T-helper 2 cell treated with Interferon-gamma antibody and Interleukin-4, amounts not matched to agents 100 ng/mL and 5 ng/mL, for 36 hours (primary cell): ENCODE data around the gene CHMP4B. TPM values are rescaled to one million over a fixed set of nuclear protein-coding genes. Genes with fewer than 3 reads are reported as not detected.

Experiments used
- intact Hi-C: fragments of 100-400 bp; cut with micrococcal nuclease; formaldehyde crosslinking; loops from one replicate; pipeline ENCODE4 v1.15.1; 2023
- total RNA-seq: library from RNA; stranded (reverse); gene quantifications from 2 replicates; pipeline ENCODE4 v1.2.3, GENCODE V29; 2022

CHMP4B gene, protein sequence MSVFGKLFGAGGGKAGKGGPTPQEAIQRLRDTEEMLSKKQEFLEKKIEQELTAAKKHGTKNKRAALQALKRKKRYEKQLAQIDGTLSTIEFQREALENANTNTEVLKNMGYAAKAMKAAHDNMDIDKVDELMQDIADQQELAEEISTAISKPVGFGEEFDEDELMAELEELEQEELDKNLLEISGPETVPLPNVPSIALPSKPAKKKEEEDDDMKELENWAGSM
- 77.1 and 77.4 TPM in 2 replicates for total RNA-seq

DNA sequence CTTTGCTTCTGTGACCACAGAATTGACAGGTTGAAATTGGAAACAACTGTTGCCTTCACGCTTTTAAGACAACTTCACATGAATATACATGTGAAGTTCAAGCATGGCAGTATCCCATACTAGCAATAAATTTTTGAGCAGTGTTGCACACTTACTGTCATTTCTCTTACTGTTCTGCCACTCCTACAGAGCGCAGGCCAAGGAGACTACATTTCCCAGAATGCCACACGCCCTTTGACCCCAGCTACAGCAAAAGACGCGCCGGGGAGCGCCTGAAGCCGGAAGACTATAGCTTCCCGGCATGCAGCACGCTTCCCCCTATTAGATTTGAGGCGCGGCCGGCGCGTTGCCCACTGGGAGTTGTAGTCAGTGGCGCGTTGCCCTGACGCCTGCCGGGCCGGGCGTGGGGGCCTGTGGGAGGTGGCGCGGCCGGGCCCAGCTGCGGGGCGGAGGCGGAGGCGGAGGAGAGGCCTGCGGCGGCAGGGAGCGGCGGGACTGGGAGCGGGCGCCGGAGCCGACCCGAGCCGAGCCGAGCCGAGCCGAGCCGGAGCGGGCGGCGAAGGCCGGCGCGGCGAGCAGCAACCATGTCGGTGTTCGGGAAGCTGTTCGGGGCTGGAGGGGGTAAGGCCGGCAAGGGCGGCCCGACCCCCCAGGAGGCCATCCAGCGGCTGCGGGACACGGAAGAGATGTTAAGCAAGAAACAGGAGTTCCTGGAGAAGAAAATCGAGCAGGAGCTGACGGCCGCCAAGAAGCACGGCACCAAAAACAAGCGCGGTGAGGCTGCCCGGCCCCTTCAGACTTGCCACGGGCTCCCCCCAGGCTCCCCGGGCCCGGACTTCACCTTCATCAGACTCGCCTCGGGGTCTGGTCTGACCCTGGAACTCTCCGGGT is at the start of gene CHMP4B:
TSS of gene CHMP4B (plus strand) at position 464 of the 891 bp plus-strand sequence. CDS start at position 585, 121 bp downstream.
- intact Hi-C loops: loop anchor here (1.0 to 5.0 kb wide), 8 partner anchors 48 to 368 kb away; partner anchors contain the start of genes ACTL10, E2F1, EIF2S2 and RALY

DNA sequence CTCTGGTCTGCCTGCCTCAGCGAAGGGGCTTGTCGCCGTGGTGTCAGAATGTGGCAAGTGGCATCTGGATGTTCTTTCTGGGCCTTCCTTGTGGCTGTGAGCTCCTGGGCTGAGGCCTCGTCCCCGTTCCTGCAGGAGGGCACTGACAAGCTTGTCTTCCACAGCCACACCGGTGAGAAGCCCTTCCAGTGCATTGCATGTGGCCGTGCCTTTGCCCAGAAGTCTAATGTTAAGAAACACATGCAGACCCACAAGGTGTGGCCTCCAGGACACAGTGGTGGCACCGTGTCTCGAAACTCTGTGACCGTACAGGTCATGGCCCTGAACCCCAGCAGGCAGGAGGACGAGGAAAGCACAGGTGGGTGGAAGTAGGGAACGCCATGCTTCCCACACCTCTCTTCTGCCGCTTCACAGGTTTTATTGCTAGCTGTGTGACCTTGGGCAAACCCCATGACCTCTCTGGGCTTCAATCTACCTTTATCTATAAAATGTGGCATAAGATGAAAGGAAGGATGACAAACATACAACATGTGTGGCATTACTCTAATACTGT is 49.4 kb upstream of the CHMP4B start:
- intact Hi-C loops: no loop called here

DNA sequence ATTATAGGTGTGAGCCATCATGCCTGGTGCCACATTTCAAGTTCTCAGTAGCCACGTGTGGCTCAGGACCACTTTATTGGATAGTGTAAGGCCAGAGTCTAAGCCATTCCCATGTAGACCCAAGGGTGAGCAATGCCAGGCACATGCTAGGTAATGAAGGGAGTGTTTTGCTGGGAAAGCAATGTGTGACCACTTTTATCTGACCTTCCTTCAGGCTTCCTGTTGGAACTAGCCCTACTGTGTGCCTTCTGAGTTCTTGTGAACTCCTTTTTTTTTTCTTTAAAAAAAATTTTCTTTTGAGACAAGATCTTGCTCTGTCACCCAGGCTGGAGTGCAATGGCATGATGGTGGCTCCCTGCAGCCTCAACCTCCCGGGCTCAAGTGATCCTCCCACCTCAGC is 46.0 kb upstream of the CHMP4B start:
- intact Hi-C loops: no loop called here

DNA sequence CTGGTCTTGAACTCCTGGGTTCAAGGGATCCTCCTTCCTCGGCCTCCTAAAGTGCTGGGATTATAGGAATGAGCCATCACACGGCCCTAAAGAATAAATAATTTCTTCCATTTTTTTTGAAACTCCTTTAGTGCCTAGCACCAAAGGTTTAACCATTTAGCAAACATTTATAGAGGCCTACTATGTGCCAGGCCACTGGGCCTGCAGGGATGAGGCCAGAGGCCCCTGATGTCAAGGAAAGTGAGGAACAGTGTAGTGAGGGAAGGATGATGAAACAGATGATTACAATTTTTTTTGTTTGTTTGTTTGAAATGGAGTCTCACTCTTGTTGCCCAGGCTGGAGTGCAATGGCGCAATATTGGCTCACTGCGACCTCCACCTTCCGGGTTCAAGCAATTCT is 45.6 kb upstream of the CHMP4B start:
- intact Hi-C loops: no loop called here

DNA sequence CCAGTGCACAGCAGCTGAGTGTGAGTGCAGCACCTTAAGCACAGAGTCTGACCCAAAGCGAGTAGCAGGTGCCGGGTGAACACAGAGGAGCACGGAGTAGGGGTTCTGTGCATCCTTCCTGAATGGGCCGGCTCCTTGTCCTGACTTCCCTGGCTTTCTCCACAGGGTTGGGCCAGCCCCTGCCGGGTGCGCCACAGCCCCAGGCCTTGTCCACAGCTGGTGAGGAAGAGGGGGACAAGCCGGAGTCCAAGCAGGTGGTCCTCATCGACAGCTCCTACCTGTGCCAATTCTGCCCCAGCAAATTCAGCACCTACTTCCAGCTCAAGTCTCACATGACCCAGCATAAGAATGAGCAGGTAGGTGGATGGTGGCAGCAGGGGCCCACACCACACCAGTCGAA is 44.5 kb upstream of the CHMP4B start:
- intact Hi-C loops: no loop called here

DNA sequence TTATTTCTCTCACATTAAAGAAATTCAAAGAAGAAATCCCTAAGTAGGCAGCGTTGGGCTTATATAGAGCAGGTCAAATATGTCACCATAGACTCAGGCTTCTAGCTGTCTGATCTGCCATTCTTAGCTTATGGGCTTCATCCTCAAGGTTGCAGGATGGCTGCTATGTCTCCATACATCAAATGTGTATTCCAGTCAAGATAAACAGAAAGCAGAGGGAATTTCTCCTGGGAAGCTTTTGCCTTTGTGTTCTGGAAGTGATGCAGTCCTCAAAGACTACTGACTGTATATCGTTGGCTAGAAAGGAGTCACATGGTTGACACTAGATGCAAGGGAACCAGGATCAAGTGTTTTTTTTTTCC is 43.4 kb upstream of the CHMP4B start:
- intact Hi-C loops: no loop called here

DNA sequence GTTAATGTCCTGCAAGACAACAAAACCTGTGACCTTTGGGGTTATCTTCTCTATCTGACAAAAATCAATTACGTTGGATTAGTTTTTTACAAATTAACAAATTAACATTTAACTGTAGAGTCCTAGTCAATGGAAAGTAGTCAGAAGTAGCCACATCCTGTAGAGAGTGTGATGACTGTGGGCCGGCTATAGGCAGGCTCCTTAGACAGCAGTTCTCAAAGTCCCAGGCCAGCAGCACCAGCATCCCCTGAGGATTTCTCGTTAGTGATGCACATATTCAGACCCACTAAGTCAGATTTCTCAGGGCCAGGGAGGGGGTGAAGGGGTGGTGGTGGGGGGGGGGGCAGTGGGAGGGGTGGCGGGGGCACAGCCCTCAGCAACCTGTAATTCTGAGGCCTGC is 42.1 kb upstream of the CHMP4B start:
- intact Hi-C loops: no loop called here

DNA sequence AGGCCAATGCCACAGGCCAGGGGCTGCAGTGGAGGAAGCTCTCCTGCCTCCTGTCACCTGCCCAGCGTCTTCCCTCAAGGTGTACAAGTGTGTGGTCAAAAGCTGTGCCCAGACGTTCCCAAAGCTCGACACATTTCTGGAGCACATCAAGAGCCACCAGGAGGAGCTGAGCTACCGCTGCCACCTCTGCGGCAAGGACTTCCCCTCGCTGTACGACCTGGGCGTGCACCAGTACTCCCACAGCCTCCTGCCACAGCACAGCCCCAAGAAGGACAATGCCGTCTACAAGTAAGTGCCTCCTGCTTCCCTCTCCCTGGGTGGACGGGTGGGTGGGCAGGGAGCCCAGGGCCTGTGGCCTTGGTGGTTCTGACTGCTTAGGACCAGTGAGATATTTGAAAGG is 41.1 kb upstream of the CHMP4B start:
- intact Hi-C loops: no loop called here

DNA sequence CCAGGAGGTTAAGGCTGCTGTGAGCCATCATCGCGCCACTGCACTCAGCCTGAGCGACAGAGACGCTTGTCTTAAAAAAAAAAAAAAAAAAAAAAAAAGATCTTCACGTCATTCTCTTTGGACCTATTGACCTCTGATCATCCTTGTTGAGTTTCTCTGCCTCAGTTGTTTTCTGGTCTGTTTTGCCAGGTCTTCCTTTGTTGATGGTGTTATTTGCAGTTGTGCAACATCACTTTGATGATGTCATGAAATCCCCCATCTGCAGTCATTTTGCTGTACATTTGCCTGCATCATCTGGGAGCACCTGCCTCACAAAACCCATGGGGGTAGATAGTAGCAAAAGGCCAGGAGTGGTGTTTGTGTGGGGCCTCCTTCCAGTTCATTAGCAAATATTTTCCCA is 39.2 kb upstream of the CHMP4B start:
- intact Hi-C loops: no loop called here

DNA sequence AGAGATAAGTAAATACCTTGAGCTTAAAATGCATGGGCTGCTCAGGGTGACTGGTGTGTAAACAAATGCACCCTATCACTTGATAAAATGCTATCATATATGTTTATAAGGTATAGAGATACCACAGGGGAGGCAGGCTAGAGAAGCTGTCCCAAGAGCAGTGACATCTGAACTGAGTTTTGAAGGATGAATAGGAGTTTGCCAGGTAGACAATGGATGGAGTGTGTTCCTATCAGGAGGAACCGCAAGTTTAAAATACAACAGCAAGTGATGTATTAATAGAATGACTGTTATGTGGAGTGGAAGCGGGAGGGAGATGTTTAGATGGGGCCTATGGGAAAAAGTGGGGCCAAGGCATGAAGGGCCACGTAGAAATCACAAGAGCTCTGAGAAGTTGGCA is 38.7 kb upstream of the CHMP4B start:
- intact Hi-C loops: no loop called here

DNA sequence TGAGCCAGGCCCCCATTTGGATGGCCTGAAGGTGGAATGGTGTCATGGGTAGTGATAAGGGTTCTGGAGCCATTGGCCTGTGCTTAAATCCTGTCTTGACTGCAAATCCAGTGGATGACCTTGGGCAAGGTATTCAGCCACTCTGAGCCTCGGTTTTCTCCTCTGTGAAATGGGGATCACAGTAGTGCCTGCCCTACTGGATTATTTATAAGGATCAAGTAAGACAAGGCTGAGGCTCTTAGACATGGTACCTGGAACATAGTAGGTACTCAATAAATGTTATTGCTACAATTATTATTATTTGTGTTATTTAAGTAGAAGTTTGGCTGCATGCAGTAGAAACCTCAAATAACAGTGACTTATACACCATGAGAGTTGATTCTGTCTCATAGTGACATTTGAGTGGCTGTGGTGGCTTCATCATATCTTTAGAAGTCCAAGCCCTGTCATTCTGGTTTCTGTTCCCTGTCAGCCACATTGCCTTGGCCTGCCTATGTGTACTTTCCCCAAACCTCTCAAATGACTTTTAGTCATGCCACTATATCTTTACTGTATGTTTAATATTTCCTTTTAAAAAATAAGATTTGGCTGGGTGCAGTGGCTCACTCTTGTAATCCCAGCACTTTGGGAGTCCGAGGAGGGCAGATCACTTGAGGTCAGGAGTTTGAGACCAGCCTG is 37.6 kb upstream of the CHMP4B start:
- intact Hi-C loops: no loop called here

DNA sequence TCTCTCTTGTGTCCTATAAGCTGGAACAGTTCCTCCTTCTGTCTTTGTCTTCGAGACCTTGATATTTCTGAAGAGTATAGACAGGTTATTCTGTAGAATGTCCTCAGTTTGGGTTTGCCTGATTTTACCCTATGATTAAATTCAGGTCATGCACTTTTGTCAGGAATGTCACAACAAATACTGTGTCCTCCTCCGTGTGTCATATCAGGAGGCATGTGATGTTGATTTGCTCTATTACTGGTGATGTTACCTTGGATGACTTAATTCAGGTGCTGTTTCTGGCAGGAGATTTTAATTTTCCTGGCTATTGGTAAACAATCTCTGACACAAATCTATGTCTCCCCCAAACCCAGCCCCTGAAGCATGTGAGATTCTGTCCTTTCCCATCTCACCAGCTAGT is 33.3 kb upstream of the CHMP4B start:
- intact Hi-C loops: no loop called here

DNA sequence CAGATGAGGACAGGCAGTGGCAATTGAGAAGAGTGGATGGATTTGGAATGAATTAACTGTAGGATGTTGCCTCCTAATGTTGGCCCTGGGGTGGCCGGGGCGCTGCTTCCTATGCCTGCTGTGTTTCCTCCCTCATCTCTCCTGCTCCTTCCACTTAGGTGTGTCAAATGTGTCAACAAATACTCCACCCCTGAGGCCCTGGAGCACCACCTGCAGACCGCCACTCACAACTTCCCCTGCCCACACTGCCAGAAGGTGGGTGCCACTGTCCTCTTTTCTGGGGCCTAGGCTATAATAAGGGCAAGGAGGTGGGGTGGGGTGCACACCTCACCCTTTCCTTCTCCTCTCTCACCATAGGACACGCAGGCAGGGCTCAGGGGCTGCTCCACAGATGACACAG is 30.0 kb upstream of the CHMP4B start:
- intact Hi-C loops: no loop called here

DNA sequence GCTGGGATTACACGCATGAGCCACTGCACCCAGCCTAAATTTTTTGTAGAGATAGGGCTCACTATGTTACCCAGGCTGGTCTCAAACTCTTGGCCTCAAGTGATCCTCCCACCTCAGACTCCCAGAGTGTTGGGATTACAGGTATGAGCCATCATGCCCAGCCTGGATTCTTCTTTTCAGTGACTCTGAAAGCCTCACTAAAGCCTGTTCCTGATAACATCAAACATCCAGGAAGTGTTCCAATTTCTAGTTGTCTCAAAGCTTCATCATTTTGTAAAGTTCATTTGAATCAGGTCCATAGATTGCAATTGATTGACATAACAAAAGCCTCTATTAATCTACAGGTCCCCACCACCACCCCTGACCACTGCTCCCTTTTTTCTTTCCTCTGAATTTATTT is 29.2 kb upstream of the CHMP4B start:
- intact Hi-C loops: no loop called here

DNA sequence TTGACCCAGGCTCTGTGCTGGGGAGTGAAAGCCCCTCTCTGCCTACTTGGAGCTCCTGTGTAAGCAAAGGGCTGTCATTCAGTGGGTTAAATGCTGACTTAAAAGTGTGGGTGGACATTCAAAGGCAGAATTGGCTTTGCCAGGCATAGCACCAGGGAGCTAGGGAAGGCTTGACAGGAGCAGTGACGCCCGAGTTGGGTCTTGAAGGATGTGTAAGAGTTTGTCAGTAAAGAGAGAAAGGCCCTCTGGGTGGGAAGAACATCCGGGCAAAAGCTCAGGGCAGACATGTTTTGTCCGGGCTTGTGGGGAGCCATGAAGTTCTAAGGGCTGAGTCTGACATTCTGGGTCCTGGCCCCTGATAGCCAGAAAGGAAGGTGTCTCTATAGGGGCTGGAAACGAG is 27.9 kb upstream of the CHMP4B start:
- intact Hi-C loops: no loop called here

DNA sequence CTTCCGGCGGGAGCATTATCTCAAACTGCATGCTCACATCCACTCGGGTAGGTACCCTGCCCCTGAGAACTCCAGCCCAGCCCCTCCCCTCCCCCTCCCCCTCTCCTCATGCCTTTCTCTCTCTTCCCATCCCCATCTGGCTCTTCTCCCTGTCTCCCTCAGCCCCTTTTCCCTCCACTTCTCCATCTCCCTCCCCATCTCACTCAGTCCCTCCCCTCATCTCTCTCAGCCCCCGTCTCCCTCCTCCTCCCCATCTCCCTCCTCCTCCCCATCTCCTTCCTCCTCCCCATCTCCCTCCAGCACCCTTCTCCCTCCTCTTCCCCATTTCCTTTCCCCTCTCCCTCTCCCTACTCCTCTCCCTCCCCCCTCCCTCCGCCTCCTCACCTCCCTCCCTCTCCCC is 27.3 kb upstream of the CHMP4B start:
- intact Hi-C loops: no loop called here

DNA sequence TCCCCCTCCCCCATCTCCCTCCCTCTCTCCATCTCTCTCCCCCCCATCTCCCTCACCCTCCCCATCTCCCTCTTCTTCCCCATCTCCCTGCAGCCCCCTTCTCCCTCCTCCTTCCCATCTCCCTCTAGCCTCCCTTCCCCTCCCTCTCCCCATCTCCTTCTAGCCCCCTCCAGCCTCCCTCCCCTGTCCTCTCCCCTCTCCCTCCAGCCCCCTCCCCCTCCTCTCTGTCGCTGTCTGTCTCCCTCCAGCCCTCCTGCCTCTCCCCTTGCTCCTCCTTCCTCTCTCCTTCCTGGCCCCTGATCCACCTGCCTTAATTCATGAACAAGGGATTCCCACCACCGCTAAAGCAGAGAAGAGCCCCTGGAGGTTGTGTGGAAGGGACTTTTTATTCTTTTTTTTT is 26.9 kb upstream of the CHMP4B start:
- intact Hi-C loops: no loop called here

DNA sequence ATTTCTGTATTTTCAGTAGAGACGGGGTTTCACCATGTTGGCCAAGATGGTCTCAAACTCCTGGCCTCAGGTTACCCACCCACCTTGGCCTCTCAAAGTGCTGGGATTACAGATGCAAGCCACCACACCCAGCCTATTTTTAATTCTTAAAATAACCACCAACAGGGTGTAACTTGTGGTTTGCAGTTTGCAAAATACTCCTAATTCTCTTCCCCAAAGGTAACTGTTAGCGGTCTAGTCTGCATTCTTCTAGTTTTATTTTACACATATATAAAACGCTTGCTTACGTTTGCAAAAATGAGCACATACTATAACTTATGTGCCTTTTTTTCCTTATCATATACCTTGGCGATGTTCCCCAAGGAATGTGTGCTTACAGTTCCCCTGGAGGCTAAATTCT is 25.6 kb upstream of the CHMP4B start:
- intact Hi-C loops: no loop called here

DNA sequence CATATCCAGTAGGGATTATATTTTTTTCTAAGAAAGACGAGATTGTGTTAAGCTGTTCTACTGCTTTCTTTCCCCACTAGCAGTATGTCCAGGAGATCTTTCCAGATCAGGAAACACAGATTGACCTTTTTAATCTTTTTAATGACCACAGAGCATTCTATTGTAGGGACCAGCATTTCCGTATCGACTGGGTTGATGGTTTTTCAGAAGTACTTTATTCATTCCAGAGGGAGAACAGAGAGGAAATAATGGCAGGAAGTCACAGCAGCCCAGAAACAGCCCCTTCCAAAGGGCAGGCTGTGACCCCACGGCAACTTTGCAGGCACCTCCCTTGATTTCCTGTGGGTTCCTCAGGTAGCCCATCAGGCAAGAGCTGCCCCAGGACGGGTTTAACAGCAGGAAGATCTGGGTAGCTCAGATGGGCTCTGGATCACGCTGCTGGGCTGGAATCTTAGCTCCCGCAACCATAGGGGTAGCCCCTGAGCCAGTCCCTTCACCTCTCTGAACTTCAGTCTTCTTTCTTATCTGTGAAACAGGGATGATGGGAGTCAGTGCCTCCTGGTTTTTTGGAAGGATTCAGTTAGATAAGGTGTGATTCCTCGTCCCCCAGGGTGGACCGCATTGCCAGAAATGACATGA is 23.8 kb upstream of the CHMP4B start:
- intact Hi-C loops: no loop called here

DNA sequence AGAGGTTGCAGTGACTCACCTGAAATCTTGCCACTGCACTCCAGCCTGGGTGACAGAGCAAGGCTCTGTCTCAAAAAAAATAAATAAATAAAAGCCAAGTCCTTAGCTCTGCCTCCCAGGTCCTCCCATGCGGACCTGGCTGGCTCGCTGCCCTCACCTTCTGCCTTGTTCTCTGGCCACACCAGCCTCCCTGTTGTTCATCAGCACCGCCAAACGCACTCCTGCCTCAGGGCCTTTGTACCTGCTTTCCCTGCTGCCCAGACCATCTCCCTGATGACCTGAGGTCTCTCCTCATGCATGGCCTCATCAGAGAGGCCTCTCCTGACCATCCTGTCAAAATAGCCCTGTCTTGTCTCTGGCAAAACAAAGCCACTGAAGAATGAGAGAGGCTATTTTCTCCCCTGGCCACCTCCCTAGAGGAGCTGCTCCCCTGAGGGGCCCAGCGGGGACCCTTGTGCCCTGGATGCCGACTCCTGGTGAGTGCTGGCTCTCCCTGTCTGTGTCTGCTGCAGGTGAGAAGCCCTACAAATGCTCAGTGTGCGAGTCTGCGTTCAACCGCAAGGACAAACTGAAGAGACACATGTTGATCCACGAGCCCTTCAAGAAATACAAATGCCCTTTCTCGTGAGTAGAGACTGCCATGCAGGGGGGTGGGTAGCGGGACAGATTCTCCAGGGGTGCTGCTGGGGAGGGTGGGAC is 22.6 kb upstream of the CHMP4B start:
- intact Hi-C loops: no loop called here
